ENCODE results near the gene TMEM151B. TPM values are rescaled to one million over a fixed set of nuclear protein-coding genes. Genes with fewer than 3 reads are reported as not detected.

TMEM151B gene
- total and polyA plus RNA-seq, 9 of the 15 experiments (the other 6 are each of a cell fraction or from before 2014, with no cell fraction given), result not detected

- TF ChIP-seq USF2 (CRISPR knock-in tag; IDR thresholded peaks at IDR 0.05) (peak; percentile 99), ZNF398 (CRISPR knock-in tag; IDR thresholded peaks at IDR 0.05) (no peak), SAFB2 (IDR thresholded peaks at IDR 0.05; ENCODE audit: borderline replicate concordance, low read depth, low read length, severe bottlenecking) (no peak), SMARCA4 (IDR thresholded peaks at IDR 0.05) (no peak; the same call in 1 of the 2 replicates), ARHGAP35 (IDR thresholded peaks at IDR 0.05; ENCODE audit: partially characterized antibody) (no peak), NR2C1 (IDR thresholded peaks at IDR 0.05) (no peak), NR2C1 (tag; IDR thresholded peaks at IDR 0.05) (no peak), TBL1XR1 (IDR thresholded peaks at IDR 0.05; ENCODE audit: low read length in 2 of 2) (peak in 1 of 2 experiments; percentile 50; a peak in 1 of 4 replicates), TFAP4 (CRISPR knock-in tag; IDR thresholded peaks at IDR 0.05; ENCODE audit: borderline replicate concordance) (peak; percentile 74; the same call in 1 of the 2 replicates), FOXA1 (IDR thresholded peaks at IDR 0.05; ENCODE audit: borderline replicate concordance) (no peak), GTF3C2 (IDR thresholded peaks at IDR 0.05; ENCODE audit: borderline replicate concordance, extremely low read depth, insufficient read length) (no peak), JUN (IDR thresholded peaks at IDR 0.05; ENCODE audit: borderline replicate concordance, low read depth, low read length) (no peak; the same call in 1 of the 2 replicates), JUN (CRISPR knock-in tag; IDR thresholded peaks at IDR 0.05; ENCODE audit: borderline replicate concordance) (no peak; the same call in 1 of the 2 replicates), HBP1 (CRISPR knock-in tag; IDR thresholded peaks at IDR 0.05) (0 out of 2 replicates have a peak, but pooled peaks have one; percentile 2), SP2 (IDR thresholded peaks at IDR 0.05; ENCODE audit: extremely low read depth, low read depth, low read length, poor library complexity, severe bottlenecking) (peak; percentile 74), ZNF431 (CRISPR knock-in tag; IDR thresholded peaks at IDR 0.05) (peak; percentile 71), BMI1 (IDR thresholded peaks at IDR 0.05; ENCODE audit: low read length) (no peak), CBFA2T2 (conservative IDR thresholded peaks at IDR 0.05) (peak; percentile 96)
Observed at GRCh38 chr6:44257025-44257752, 13.1 kb upstream of the TMEM151B start, which contains the start of gene SLC35B2 (continued).

Data from K562 (cell line).